NT2/D1 (cell line): ENCODE measurements around the gene ZNF70.

Experiments used
- SUZ12 ChIP-seq: IDR thresholded peaks from 2 replicates; pipeline ENCODE4 v1.6.1; 2011; ENCODE audit not compliant: insufficient read length, insufficient read depth; ENCODE audit errors: extremely low read depth
- YY1 ChIP-seq: IDR thresholded peaks from 2 replicates; pipeline ENCODE4 v1.6.1; 2011; ENCODE audit not compliant: insufficient read length, insufficient read depth
- ZNF274 ChIP-seq: IDR thresholded peaks from 2 replicates; pipeline ENCODE4 v1.6.1; 2011; ENCODE audit warnings: mild to moderate bottlenecking, low read depth, low read length

GRCh38 chr22:23781065-23781464, 30.2 kb upstream of the ZNF70 start:
- TF ChIP-seq ZNF274 (no peak), YY1 (no peak), SUZ12 (no peak)
